Measurements from ENCODE around the gene FOXK2.

FOXK2 gene

DNA sequence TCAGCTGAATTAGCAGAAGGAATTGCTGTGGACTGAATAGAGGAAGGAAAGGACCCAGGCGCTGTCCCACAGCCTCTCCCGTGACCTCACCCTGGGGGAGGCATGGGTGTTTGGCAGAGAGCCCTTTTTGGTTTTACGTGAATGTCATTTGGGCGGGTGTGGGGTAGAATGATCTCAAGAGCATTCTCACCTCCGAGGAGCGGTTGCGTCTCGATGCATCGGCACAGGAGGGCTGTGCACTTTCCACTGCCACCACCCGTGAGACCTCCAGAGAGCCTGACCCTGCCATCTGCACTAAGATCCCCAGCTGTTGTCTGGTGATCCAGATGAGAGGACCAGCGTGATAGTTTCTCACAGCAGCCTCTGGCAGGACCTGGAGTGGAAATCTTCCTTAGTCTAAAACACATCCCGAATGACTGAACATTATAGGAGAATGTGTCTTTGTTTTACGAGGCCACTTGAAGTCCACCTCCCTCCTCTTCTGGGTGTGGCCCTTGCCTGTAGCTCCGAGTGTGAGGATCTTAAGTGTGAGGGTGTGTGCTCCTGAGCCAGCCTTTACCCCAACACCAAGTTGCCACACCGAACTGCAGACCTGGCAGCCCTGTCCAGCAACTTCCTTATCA, 29.3 kb downstream of the FOXK2 start:
- Histone ChIP-seq H3K36me3 (replicated peaks in 1 of 2; ENCODE audit: control insufficient read depth in 2 of 2, insufficient read depth in 2 of 2, low read length in 2 of 2) (peaks cover 0 to 23% of the 10 kb centered on the region in 2 donors), H2BK15ac (ENCODE audit: low read length) (no peak overlapping the region), H3K4ac (ENCODE audit: low read length) (no peak overlapping the region), H3K4me3 (ENCODE audit: low read length in 2 of 2) (no peak overlapping the region), H2AFZ (ENCODE audit: low read length) (no peak overlapping the region), H3K79me1 (ENCODE audit: low read depth, low read length) (peaks cover 18% of the 10 kb centered on the region), H2BK120ac (ENCODE audit: low read depth, low read length) (no peak overlapping the region), H3K4me2 (ENCODE audit: insufficient read depth, low read length, poor library complexity, severe bottlenecking) (no peak overlapping the region), H3K23ac (ENCODE audit: low read depth, low read length, poor library complexity) (no peak overlapping the region), H3K4me1 (ENCODE audit: control insufficient read depth in 2 of 2, insufficient read depth in 1 of 2, low read depth in 1 of 2, low read length in 2 of 2) (peaks cover 2 to 5% of the 10 kb centered on the region in 2 donors), H3K9me3 (replicated peaks in 1 of 2; ENCODE audit: control insufficient read depth in 2 of 2, insufficient read depth in 1 of 2, low read depth in 1 of 2, low read length in 2 of 2) (peaks cover 3 to 12% of the 10 kb centered on the region in 2 donors), H3K27me3 (ENCODE audit: control insufficient read depth in 3 of 3, insufficient read depth in 3 of 3, low read depth in 1 of 3, low read length in 3 of 3) (no peaks in the 10 kb centered on the region), H4K8ac (ENCODE audit: low read depth, low read length) (no peak overlapping the region), H2AK5ac (ENCODE audit: low read depth, low read length) (no peak overlapping the region), H4K91ac (ENCODE audit: low read depth, low read length, poor library complexity) (no peak overlapping the region), H2BK5ac (ENCODE audit: low read length) (no peak overlapping the region), H3K18ac (ENCODE audit: low read length) (no peak overlapping the region), H3K14ac (ENCODE audit: low read length) (no peak overlapping the region), H3K9ac (ENCODE audit: low read depth, low read length, poor library complexity) (no peak overlapping the region), H3K27ac (replicated peaks; ENCODE audit: low read length) (no peak overlapping the region), H2BK12ac (ENCODE audit: low read length) (no peak overlapping the region)
- WGBS, 2 donors (ENCODE audit: extremely low coverage in 2 of 2, insufficient read length in 2 of 2, insufficient replicate concordance in 1 of 2): no CpG with 5 or more reads among the region's 15 CpGs
- no peak for DNase-seq (ENCODE audit: low spot score)

DNA sequence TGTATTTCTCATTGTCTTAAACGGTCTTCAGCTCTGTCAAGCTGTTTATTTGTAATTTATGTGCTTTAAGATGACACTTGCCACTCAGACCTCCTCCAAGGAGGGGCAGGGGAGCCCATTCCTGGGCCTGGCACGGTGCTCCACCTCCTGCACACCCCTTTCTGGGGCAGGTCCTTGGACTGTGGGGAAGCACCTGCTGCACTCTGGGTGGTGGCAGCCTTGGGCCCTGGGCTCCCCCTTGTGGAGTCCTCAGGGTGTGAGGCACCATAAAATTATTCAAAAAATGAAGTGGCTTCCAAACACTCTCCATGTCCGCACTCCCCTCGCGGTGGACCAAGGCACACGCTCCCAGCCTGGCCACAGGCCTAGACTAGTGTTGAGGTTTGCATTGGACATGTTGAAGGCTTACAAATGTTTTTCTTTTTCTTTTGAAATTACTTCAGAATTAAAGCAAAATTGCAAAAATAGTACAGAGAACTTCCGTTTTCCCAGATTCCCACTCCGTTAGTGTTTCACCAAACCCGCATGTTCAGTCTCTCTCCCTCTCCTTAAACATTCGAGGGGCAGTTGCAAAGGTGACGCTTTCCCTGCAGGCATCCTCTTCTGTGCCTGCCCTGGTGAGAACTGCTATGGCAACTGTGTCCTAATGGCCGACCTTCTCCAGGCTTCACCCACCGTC, 32.4 kb downstream of the FOXK2 start:
- Histone ChIP-seq H2BK15ac (ENCODE audit: low read length) (no peak overlapping the region), H3K36me3 (replicated peaks in 1 of 2; ENCODE audit: control insufficient read depth in 2 of 2, insufficient read depth in 2 of 2, low read length in 2 of 2) (peaks cover 0 to 16% of the 10 kb centered on the region in 2 donors), H3K4me3 (ENCODE audit: low read length in 2 of 2) (no peak overlapping the region), H2AFZ (ENCODE audit: low read length) (no peak overlapping the region), H2AK5ac (ENCODE audit: low read depth, low read length) (no peak overlapping the region), H3K9me3 (replicated peaks in 1 of 2; ENCODE audit: control insufficient read depth in 2 of 2, insufficient read depth in 1 of 2, low read depth in 1 of 2, low read length in 2 of 2) (peaks cover 3 to 8% of the 10 kb centered on the region in 2 donors), H3K27ac (replicated peaks; ENCODE audit: low read length) (no peak overlapping the region), H3K4me2 (ENCODE audit: insufficient read depth, low read length, poor library complexity, severe bottlenecking) (no peak overlapping the region), H2BK5ac (ENCODE audit: low read length) (no peak overlapping the region), H2BK12ac (ENCODE audit: low read length) (no peak overlapping the region), H3K23ac (ENCODE audit: low read depth, low read length, poor library complexity) (no peak overlapping the region), H4K8ac (ENCODE audit: low read depth, low read length) (no peak overlapping the region), H3K79me1 (ENCODE audit: low read depth, low read length) (peaks cover 16% of the 10 kb centered on the region), H3K18ac (ENCODE audit: low read length) (no peak overlapping the region), H3K9ac (ENCODE audit: low read depth, low read length, poor library complexity) (no peak overlapping the region), H3K27me3 (ENCODE audit: control insufficient read depth in 3 of 3, insufficient read depth in 3 of 3, low read depth in 1 of 3, low read length in 3 of 3) (no peaks in the 10 kb centered on the region), H3K4me1 (ENCODE audit: control insufficient read depth in 2 of 2, insufficient read depth in 1 of 2, low read depth in 1 of 2, low read length in 2 of 2) (peaks cover 2 to 5% of the 10 kb centered on the region in 2 donors), H3K4ac (ENCODE audit: low read length) (no peak overlapping the region), H3K14ac (ENCODE audit: low read length) (no peak overlapping the region), H4K91ac (ENCODE audit: low read depth, low read length, poor library complexity) (no peak overlapping the region), H2BK120ac (ENCODE audit: low read depth, low read length) (no peak overlapping the region)
- no peak for DNase-seq (ENCODE audit: low spot score)
- no CpG with 5 or more reads among the region's 13 CpGs for WGBS, 2 donors (ENCODE audit: extremely low coverage in 2 of 2, insufficient read length in 2 of 2, insufficient replicate concordance in 1 of 2)

DNA sequence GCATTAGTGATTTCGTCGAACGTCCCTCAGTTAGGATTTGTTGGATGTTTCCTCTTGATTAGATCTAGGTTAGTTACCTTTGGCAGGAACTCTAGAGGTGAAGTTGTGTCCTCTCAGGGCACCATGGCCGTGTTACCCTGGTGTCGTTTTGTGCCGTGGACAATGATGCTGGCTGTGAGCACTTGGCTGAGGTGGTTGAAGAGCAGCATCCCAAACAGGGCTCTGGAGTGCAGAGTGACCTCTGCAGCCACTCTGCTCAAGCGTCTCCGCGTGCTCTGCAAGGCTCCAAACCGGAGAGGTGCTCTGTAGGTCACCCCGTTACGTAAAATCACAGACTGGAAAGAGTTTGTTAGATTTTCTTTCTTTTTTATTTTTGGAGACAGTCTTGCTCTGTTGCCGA, 33.0 kb downstream of the FOXK2 start:
- Histone ChIP-seq H3K4me2 (ENCODE audit: insufficient read depth, low read length, poor library complexity, severe bottlenecking) (no peak overlapping the region), H3K4me1 (ENCODE audit: control insufficient read depth in 2 of 2, insufficient read depth in 1 of 2, low read depth in 1 of 2, low read length in 2 of 2) (peaks cover 2 to 5% of the 10 kb centered on the region in 2 donors), H3K4ac (ENCODE audit: low read length) (no peak overlapping the region), H3K36me3 (replicated peaks in 1 of 2; ENCODE audit: control insufficient read depth in 2 of 2, insufficient read depth in 2 of 2, low read length in 2 of 2) (peaks cover 0 to 16% of the 10 kb centered on the region in 2 donors), H2BK5ac (ENCODE audit: low read length) (no peak overlapping the region), H2BK12ac (ENCODE audit: low read length) (no peak overlapping the region), H3K27me3 (ENCODE audit: control insufficient read depth in 3 of 3, insufficient read depth in 3 of 3, low read depth in 1 of 3, low read length in 3 of 3) (no peaks in the 10 kb centered on the region), H2BK15ac (ENCODE audit: low read length) (no peak overlapping the region), H3K18ac (ENCODE audit: low read length) (no peak overlapping the region), H4K8ac (ENCODE audit: low read depth, low read length) (no peak overlapping the region), H3K4me3 (ENCODE audit: low read length in 2 of 2) (no peak overlapping the region), H3K9me3 (replicated peaks in 1 of 2; ENCODE audit: control insufficient read depth in 2 of 2, insufficient read depth in 1 of 2, low read depth in 1 of 2, low read length in 2 of 2) (peaks cover 3 to 5% of the 10 kb centered on the region in 2 donors), H3K27ac (replicated peaks; ENCODE audit: low read length) (no peak overlapping the region), H2AFZ (ENCODE audit: low read length) (no peak overlapping the region), H2AK5ac (ENCODE audit: low read depth, low read length) (no peak overlapping the region), H3K14ac (ENCODE audit: low read length) (peak overlapping the region; percentile 25), H4K91ac (ENCODE audit: low read depth, low read length, poor library complexity) (no peak overlapping the region), H3K23ac (ENCODE audit: low read depth, low read length, poor library complexity) (no peak overlapping the region), H3K9ac (ENCODE audit: low read depth, low read length, poor library complexity) (no peak overlapping the region), H3K79me1 (ENCODE audit: low read depth, low read length) (peaks cover 16% of the 10 kb centered on the region), H2BK120ac (ENCODE audit: low read depth, low read length) (no peak overlapping the region)
- WGBS, 2 donors (ENCODE audit: extremely low coverage in 2 of 2, insufficient read length in 2 of 2, insufficient replicate concordance in 1 of 2): no CpG with 5 or more reads among the region's 13 CpGs
- no peak for DNase-seq (ENCODE audit: low spot score)

DNA sequence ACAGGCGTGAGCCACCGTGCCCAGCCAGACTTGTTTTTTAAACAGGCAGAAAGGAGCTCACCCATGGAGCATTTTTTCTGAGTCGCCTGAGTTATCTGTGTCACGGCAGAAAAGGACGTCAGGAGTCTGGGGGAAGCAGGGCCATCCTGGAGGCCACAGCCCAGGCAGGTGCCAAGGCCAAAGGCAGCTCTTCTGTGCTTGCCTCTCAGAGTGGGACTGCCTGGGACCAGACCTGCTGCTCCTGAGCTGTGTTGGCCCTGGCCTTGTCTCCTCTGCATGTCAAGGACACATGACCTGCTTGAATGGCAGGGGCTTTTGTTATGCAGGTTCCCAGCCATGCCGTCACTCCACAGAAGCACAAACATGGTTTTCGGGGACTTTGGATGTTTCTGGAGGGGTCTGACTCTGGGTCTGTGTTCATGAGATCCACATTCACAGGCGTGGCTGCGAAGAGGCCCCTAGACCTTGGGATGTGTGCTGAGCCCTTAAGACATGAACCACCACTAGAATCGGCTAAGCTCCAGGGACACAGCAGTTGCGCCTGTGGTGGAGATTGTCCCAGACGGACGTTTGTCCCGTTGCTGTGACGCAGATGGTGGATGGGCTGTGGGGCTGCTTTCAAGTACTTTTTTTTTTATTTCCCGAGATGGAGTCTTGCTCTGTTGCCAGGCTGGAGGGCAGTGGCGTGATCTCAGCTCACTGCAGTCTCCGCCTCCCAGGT, 33.8 kb downstream of the FOXK2 start:
- H3K4me3 ChIP-seq (ENCODE audit: low read length in 2 of 2): no peak overlapping the region
- no peak overlapping the region for H2AFZ ChIP-seq (ENCODE audit: low read length)
- H3K9me3 ChIP-seq (replicated peaks in 1 of 2; ENCODE audit: control insufficient read depth in 2 of 2, insufficient read depth in 1 of 2, low read depth in 1 of 2, low read length in 2 of 2): no peaks in the 10 kb centered on the region
- no peak for DNase-seq (ENCODE audit: low spot score)
- no peak overlapping the region for H4K91ac ChIP-seq (ENCODE audit: low read depth, low read length, poor library complexity)
- no peak overlapping the region for H3K14ac ChIP-seq (ENCODE audit: low read length)
- H4K8ac ChIP-seq (ENCODE audit: low read depth, low read length): no peak overlapping the region
- WGBS, 2 donors (ENCODE audit: extremely low coverage in 2 of 2, insufficient read length in 2 of 2, insufficient replicate concordance in 1 of 2): no CpG with 5 or more reads among the region's 18 CpGs
- no peak overlapping the region for H3K4me2 ChIP-seq (ENCODE audit: insufficient read depth, low read length, poor library complexity, severe bottlenecking)
- no peak overlapping the region for H2BK15ac ChIP-seq (ENCODE audit: low read length)
- no peak overlapping the region for H3K9ac ChIP-seq (ENCODE audit: low read depth, low read length, poor library complexity)
- H2BK120ac ChIP-seq (ENCODE audit: low read depth, low read length): no peak overlapping the region
- H3K27ac ChIP-seq (replicated peaks; ENCODE audit: low read length): no peak overlapping the region
- no peak overlapping the region for H3K18ac ChIP-seq (ENCODE audit: low read length)
- no peak overlapping the region for H3K23ac ChIP-seq (ENCODE audit: low read depth, low read length, poor library complexity)
- H3K79me1 ChIP-seq (ENCODE audit: low read depth, low read length): peaks cover 17% of the 10 kb centered on the region
- H2AK5ac ChIP-seq (ENCODE audit: low read depth, low read length): no peak overlapping the region
- no peaks in the 10 kb centered on the region for H3K27me3 ChIP-seq (ENCODE audit: control insufficient read depth in 3 of 3, insufficient read depth in 3 of 3, low read depth in 1 of 3, low read length in 3 of 3)
- peaks cover under 1 to 14% of the 10 kb centered on the region in 2 donors for H3K36me3 ChIP-seq (replicated peaks in 1 of 2; ENCODE audit: control insufficient read depth in 2 of 2, insufficient read depth in 2 of 2, low read length in 2 of 2)
- H2BK5ac ChIP-seq (ENCODE audit: low read length): no peak overlapping the region
- peaks cover 2 to 5% of the 10 kb centered on the region in 2 donors for H3K4me1 ChIP-seq (ENCODE audit: control insufficient read depth in 2 of 2, insufficient read depth in 1 of 2, low read depth in 1 of 2, low read length in 2 of 2)
- no peak overlapping the region for H2BK12ac ChIP-seq (ENCODE audit: low read length)
- no peak overlapping the region for H3K4ac ChIP-seq (ENCODE audit: low read length)

Data from neuronal stem cell (in vitro differentiated cells).